GM23248 (cell line): ENCODE data around the gene S100PBP. TPM values are rescaled to one million over a fixed set of nuclear protein-coding genes. Genes with fewer than 3 reads are reported as not detected.

Experiments used
- DNase-seq: peaks from one replicate; pipeline ENCODE4 v3.0.0-alpha.2; 2015
- H2AFZ ChIP-seq: fragments of 200-600 bp; sonication (generic); 2 replicates; pipeline ENCODE4 v1.6.1; 2016; ENCODE audit warnings: antibody characterized with exemption
- H3F3A ChIP-seq: fragments of 200-600 bp; sonication (generic); 2 replicates; pipeline ENCODE4 v1.6.1; 2016; ENCODE audit warnings: mild to moderate bottlenecking, antibody characterized with exemption, mixed run types; ENCODE audit not compliant: insufficient read depth
- H3K27ac ChIP-seq: fragments of 200-600 bp; sonication (generic); 2 replicates; pipeline ENCODE4 v1.5.1; 2016; ENCODE audit warnings: mild to moderate bottlenecking
- H3K27me3 ChIP-seq: fragments of 200-600 bp; sonication (generic); replicated peaks from 2 replicates; pipeline ENCODE4 v1.6.1; 2016; ENCODE audit warnings: mild to moderate bottlenecking; ENCODE audit not compliant: insufficient read depth
- H3K36me3 ChIP-seq: fragments of 200-600 bp; sonication (generic); 2 replicates; pipeline ENCODE4 v1.6.1; 2016; ENCODE audit warnings: low read depth, mild to moderate bottlenecking
- H3K4me1 ChIP-seq: fragments of 200-600 bp; sonication (generic); 2 replicates; pipeline ENCODE4 v1.6.1; 2016; ENCODE audit warnings: mild to moderate bottlenecking; ENCODE audit not compliant: insufficient read depth
- H3K4me2 ChIP-seq: fragments of 200-600 bp; sonication (generic); one replicate; pipeline ENCODE4 v1.6.1; 2016; ENCODE audit warnings: mild to moderate bottlenecking; ENCODE audit not compliant: unreplicated experiment
- H3K4me3 ChIP-seq: fragments of 200-600 bp; sonication (generic); 2 replicates; pipeline ENCODE4 v1.5.1; 2016; ENCODE audit warnings: mild to moderate bottlenecking
- H3K79me2 ChIP-seq: fragments of 200-600 bp; sonication (generic); 2 replicates; pipeline ENCODE4 v1.6.1; 2016; ENCODE audit warnings: mild to moderate bottlenecking; ENCODE audit not compliant: insufficient read depth
- H3K9ac ChIP-seq: fragments of 200-600 bp; sonication (generic); 2 replicates; pipeline ENCODE4 v1.6.1; 2016; ENCODE audit warnings: mild to moderate bottlenecking
- H3K9me2 ChIP-seq: fragments of 200-600 bp; sonication (generic); 2 replicates; pipeline ENCODE4 v1.6.1; 2016; ENCODE audit warnings: mixed run types, mild to moderate bottlenecking, moderate library complexity; ENCODE audit not compliant: insufficient read depth
- H3K9me3 ChIP-seq: fragments of 200-600 bp; sonication (generic); one replicate; pipeline ENCODE4 v1.6.1; 2017; ENCODE audit warnings: low read depth
- H4K20me1 ChIP-seq: fragments of 200-600 bp; sonication (generic); 2 replicates; pipeline ENCODE4 v1.6.0; 2016; ENCODE audit not compliant: insufficient read depth
- EZH2 ChIP-seq: fragments of 200-600 bp; sonication (generic); IDR thresholded peaks from 2 replicates; pipeline ENCODE4 v1.6.1; 2018; ENCODE audit warnings: antibody characterized with exemption, mild to moderate bottlenecking; ENCODE audit not compliant: insufficient read depth, poor library complexity, severe bottlenecking
- EZH2phosphoT487 ChIP-seq: fragments of 200-600 bp; sonication (generic); IDR thresholded peaks from 2 replicates; pipeline ENCODE4 v1.6.1; 2018; ENCODE audit warnings: antibody characterized with exemption, moderate library complexity, mild to moderate bottlenecking, low read depth; ENCODE audit not compliant: insufficient read depth
- WGBS, 2 experiments: methylation state at CpG; one replicate each; pipeline ENCODE4 v1.1.6; 2015 to 2017; ENCODE audit warnings: low lambda C conversion rate in 2 of 2, low coverage in 1 of 2; ENCODE audit errors: missing lambda C conversion rate in 2 of 2; 5-methylcytosine and 5-hydroxymethylcytosine counted together
- in situ Hi-C: fragments of 300-500 bp; cut with MboI; formaldehyde crosslinking; loops from 2 replicates; pipeline ENCODE4 v1.15.0; 2020
- polyA plus RNA-seq: library from polyadenylated mRNA; unstranded; fragments of >200 nt; fragmentation: Nextera tagmentation; extraction: Ambion mirVana; gene quantifications from 2 replicates; pipeline ENCODE4 v1.2.1, GENCODE V29; 2016
- total RNA-seq: library from RNA; depleted of rRNA; stranded (reverse); fragments of >200 nt; shearing (Covaris generic); gene quantifications from 2 replicates; pipeline ENCODE4 v1.2.3, GENCODE V29; 2014

The S100PBP gene
- total and polyA plus RNA-seq, 2 experiments from 2014 or later: 15.7 to 25.2 TPM

DNA sequence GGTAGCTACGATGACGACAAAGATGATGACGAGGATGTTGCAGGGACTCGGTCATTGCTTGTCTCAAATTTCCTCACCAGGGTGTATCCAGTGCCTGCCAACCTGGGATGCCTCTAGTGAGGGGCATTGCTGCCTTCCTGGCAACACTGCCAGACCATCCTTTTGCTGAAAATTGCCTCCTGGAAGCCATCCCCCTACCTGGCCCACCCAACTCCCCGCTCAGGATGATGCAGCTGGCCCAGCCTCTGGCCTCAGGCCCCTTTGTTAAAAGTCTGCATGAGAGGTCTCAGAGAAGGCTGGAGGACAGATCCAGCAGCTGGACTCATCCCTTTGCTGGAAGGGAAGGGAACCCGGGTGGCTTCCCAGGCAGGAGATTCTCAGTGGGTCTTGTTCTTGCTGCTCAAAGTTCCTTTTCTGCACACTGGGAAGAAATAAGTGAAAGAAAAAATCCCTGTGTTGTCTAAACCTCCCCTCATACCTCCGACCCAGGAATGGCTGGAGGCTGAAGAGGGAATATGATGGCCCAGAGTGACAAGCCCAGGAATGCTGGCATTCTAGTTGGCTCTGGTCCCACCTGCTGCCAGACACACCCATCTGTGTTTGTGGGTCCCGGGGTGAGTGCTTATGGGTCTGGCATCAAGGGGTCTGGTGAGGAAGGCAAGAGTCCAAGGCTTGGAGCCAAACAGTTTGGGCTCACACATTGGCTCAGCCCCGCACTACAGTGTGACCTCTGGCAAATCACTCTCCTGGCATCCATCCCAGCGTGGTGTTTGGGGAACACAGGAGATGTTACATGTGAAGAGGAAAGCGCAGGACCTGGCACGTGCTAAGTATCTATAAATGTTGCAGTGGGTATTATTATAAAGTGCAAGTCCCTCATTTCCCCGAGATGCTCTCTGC is 60.0 kb downstream of the S100PBP start:
- Histone ChIP-seq H3K4me1 (no peaks in the 10 kb centered on the region), H3K9me2 (no peaks in the 10 kb centered on the region), H3K4me3 (no peak overlapping the region), H3K9ac (no peak overlapping the region), H4K20me1 (no peaks in the 10 kb centered on the region), H3F3A (no peaks in the 10 kb centered on the region), H2AFZ (no peak overlapping the region), H3K27ac (no peak overlapping the region), H3K4me2 (no peak overlapping the region), H3K36me3 (no peaks in the 10 kb centered on the region), H3K79me2 (no peaks in the 10 kb centered on the region), H3K9me3 (no peaks in the 10 kb centered on the region), H3K27me3 (no peaks in the 10 kb centered on the region)
- no peak for DNase-seq
- TF ChIP-seq EZH2phosphoT487: no peak
- TF ChIP-seq EZH2: no peak
- in situ Hi-C loops: no loop called here
- WGBS, 2 experiments: 67 to 71% methylated on average over 13 of the region's 13 CpGs

- 43 to 57% methylated on average over 6 of the region's 6 CpGs for WGBS, 2 experiments
- in situ Hi-C loops: no loop called here
Measured at GRCh38 chr1:32878183-32878582, 60.7 kb downstream of the S100PBP start.

DNA sequence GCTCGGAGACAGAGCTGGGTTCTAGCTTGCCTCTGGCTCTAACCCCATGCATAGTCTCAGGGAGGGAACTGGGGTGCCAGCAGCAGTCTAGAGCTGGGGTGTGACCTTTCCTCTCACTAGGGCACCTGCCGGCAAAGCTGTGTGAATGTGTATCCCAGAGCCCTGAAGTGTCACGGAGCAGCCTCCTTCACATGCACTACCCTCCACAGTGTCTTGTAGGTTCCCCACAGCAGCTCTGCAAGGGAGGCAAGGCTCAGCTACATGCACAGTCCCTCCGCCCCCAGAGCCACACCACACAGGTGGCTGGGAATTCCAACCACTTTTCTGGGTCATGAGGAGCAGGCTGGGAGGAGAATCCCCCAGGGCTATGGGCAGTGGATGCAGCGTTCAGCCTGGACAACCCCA is 61.2 kb downstream of the S100PBP start:
- WGBS, 2 experiments: 64 to 65% methylated on average over 5 of the region's 5 CpGs
- TF ChIP-seq EZH2: no peak
- no peak for TF ChIP-seq EZH2phosphoT487
- DNase-seq: no peak
- H3K9me2 ChIP-seq: no peaks in the 10 kb centered on the region
- no peaks in the 10 kb centered on the region for H4K20me1 ChIP-seq
- H3F3A ChIP-seq: no peaks in the 10 kb centered on the region
- no peaks in the 10 kb centered on the region; the same call in 1 of the 2 replicates for H3K27me3 ChIP-seq
- H3K79me2 ChIP-seq: no peaks in the 10 kb centered on the region
- H3K27ac ChIP-seq: no peak overlapping the region
- no peak overlapping the region for H3K9ac ChIP-seq
- no peaks in the 10 kb centered on the region for H3K4me1 ChIP-seq
- H3K36me3 ChIP-seq: no peaks in the 10 kb centered on the region
- no peak overlapping the region for H3K4me3 ChIP-seq
- H2AFZ ChIP-seq: no peak overlapping the region
- H3K4me2 ChIP-seq: no peak overlapping the region
- in situ Hi-C loops: no loop called here
- H3K9me3 ChIP-seq: no peaks in the 10 kb centered on the region

More at GRCh38 chr1:32878183-32878582, 60.7 kb downstream of the S100PBP start:
- no peaks in the 10 kb centered on the region for H4K20me1 ChIP-seq
- H3K9me2 ChIP-seq: no peaks in the 10 kb centered on the region
- H3K27me3 ChIP-seq: no peaks in the 10 kb centered on the region
- no peak overlapping the region for H3K9ac ChIP-seq
- no peaks in the 10 kb centered on the region for H3F3A ChIP-seq
- no peaks in the 10 kb centered on the region for H3K36me3 ChIP-seq
- TF ChIP-seq EZH2phosphoT487: no peak
- TF ChIP-seq EZH2: no peak
- no peak overlapping the region for H2AFZ ChIP-seq
- no peak overlapping the region for H3K27ac ChIP-seq
- no peak overlapping the region for H3K4me2 ChIP-seq
- no peak overlapping the region for H3K4me3 ChIP-seq
- H3K79me2 ChIP-seq: no peaks in the 10 kb centered on the region
- peak; percentile 66 for DNase-seq
- H3K9me3 ChIP-seq: no peaks in the 10 kb centered on the region
- H3K4me1 ChIP-seq: no peaks in the 10 kb centered on the region

- no peaks in the 10 kb centered on the region for H3K9me2 ChIP-seq
- H4K20me1 ChIP-seq: no peaks in the 10 kb centered on the region
- H3K36me3 ChIP-seq: no peaks in the 10 kb centered on the region
- WGBS, 2 experiments: 86 to 87% methylated on average over 5 of the region's 5 CpGs
- in situ Hi-C loops: no loop called here
- no peak overlapping the region for H3K4me2 ChIP-seq
- DNase-seq: no peak
- H3K4me1 ChIP-seq: no peaks in the 10 kb centered on the region
- no peak overlapping the region for H2AFZ ChIP-seq
- H3K9me3 ChIP-seq: no peaks in the 10 kb centered on the region
- peaks cover 16% of the 10 kb centered on the region; the same call in 1 of the 2 replicates for H3K27me3 ChIP-seq
- no peak overlapping the region for H3K9ac ChIP-seq
- no peaks in the 10 kb centered on the region for H3F3A ChIP-seq
- no peak overlapping the region for H3K27ac ChIP-seq
- no peak for TF ChIP-seq EZH2phosphoT487
- TF ChIP-seq EZH2: no peak
- no peaks in the 10 kb centered on the region for H3K79me2 ChIP-seq
- no peak overlapping the region for H3K4me3 ChIP-seq
Measured at GRCh38 chr1:32881291-32881690, 63.8 kb downstream of the S100PBP start.
